IPS-NIHi7 (cell line): ENCODE results near the gene GUF1.
"Not testable (repeated sequence)": the region's sequence is repeated elsewhere in the genome, so short reads cannot be mapped to it uniquely, and the experiment has no call there.

ENCODE experiments used
- DNase-seq: peaks from one replicate; pipeline ENCODE4 v3.0.0; 2012; ENCODE audit warnings: mixed read lengths; ENCODE audit errors: extremely low spot score

Gene GUF1

GRCh38 chr4:44704673-44705072 lies 26.5 kb downstream of the GUF1 start:
- DNase-seq, result no peak

DNA sequence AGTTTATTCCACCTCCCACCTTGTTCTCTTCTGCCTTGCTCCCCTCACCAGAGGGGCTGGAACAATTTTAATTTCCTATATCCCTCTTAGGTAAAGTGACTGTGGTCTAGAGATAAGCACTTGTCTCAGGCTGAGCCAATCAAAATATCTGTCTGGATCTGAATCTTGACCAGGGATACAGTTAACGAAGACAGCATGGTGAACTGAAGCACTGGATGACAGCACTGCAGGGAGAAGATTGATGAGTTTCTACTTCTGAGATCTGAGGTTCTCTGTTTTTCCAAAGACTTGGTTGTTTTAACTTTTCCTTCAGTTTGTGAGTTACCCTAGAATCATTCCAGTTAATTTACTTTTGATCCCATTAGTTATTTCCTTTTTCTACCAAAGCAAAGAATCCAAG lies 34.9 kb downstream of the GUF1 start:
- DNase-seq, result no peak

DNA sequence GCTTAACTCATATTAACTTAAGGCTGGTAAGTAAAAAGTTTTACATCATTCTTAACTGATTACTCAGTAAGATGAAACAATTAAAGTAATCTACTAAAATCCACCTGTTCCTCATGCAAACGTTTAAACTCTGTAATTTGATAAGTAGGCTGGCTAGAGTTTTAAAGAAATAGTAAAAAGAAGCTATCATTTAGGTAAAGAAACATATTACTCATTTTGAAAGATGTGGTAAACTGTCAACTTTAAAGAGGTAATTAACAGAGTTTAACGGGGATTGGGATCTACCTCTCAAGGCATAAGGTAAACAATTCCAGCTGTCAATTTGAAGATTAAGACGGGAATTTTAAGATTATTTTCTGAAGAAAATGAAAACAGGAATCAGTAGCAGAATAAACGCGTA lies 38.4 kb downstream of the GUF1 start:
- DNase-seq, result no peak

GRCh38 chr4:44720371-44720770 lies 42.2 kb downstream of the GUF1 start:
- DNase-seq, result no peak

DNA sequence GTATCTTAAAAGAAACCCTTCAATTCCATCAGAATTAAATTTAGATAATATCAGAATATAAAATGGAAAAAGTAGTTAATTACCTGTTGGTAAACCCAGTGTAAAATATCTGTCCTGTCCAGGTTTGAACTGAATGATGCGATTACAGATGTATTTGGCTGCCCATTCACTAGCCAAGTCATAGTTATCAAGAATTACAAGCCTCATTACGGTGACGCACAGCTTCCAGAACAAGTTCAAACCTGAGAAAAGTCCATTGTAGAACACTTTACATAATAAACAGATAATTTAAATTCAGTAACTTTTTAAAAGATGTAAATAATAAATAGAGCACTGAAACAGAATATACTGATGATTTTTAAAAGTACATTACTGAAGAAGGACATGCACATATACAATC lies 43.8 kb downstream of the GUF1 start:
- no peak for DNase-seq

DNA sequence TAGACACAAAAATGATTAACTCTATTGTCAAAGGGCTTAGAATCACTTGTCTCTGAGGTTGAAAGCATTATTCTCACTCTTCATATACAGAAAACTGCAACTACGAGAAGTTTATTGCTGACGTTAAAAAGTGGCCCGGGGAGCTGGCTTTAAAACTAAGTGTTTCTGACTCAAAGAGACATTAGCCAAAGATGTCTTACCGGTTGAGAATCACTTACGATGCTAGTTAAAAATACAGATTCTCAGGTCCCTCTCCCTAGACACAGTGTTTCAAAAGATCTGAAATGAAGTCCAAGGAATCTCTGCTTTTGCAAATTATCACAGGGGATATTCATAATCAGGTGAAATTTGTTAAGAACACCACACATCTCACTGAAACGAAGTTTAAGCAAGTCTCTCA lies 46.9 kb downstream of the GUF1 start:
- no peak for DNase-seq

GRCh38 chr4:44725726-44726037 lies 47.5 kb downstream of the GUF1 start:
- no peak for DNase-seq

DNA sequence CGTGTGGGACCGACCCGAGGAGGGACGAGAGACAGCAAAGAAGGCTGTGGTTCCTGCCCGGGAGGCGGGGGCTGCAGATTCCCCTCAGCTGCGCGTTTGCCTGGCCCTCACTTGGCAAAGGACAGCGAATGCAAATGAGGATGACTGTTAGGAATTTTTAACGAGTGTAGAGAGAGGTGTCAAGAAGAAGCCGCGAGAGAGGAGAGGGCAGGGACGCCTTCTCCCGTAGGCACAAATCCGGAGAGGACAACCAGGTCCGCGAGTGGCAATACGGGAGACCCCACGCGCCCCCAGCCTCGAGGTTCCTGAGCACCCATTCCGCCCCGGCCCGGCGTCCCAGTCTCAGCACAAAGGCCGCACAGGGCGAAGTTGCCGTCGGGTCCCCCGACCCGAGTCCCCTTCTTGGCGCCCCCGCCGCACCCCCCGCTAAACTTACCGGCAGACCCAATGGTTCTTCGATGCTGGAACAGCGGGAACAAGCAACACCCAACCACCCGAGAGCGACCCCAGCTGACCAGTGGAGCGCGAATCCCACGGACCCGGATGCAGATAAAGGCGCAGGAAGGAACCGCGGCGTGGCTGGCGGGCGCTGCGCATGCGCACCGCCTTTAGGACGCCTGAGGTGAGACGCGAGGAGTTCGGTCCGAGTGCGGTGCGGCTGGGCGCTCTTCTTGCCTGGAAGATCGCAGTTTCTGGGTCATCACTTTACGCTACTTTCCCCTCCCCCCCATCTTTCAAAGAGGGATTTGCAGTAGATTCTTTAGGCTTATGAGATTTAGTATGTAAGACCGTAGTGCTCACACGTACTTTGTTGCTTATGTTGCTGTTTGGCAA lies 48.0 kb downstream of the GUF1 start, which contains the start of gene GNPDA2:
TSS of gene GNPDA2 (minus strand) at position 519 of the 834 bp plus-strand sequence. CDS start 4,349 bp downstream, outside the sequence.
- DNase-seq, result peak; percentile 79

DNA sequence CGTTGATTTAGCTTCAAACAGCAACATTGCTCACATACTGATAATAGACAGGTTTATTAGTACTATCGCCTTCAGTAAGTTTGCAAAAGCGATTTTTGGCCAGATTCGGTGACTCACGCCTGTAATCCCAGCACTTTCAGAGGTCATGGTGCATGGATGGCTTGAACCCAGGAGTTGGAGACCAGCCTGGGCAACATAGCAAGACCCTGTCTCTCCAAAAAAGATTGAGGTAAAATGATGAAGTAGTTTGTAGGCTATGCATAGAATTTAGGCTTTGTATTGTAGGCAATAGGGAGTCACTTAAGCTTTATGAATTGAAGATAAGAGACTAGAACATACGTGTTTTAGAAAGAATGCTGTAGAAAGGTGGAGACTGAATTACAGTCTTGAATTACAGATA lies 49.3 kb downstream of the GUF1 start:
- no peak for DNase-seq

- not testable (repeated sequence) for DNase-seq
Observed at GRCh38 chr4:44728694-44729093, 50.5 kb downstream of the GUF1 start.

- no peak for DNase-seq
Observed at GRCh38 chr4:44736900-44737299, 58.7 kb downstream of the GUF1 start.

DNA sequence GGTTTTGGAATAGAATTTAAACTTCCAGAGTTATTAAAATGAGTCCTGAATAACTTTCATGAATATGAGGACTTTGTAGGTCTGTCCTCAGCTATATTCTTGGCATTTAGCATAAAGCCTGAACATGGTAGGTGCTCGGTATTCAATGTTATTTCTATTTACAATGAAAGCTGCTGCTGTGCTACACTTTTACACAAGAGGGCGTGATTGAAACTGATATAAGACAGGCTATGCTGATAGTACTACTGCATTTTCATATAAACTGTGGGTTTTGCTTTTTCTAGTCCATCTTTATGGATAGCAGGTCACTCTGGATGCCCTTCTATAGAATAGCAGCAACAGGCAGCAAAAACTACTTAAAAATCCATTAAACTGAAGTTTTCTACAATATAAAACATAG lies 60.4 kb downstream of the GUF1 start:
- DNase-seq, result no peak

GRCh38 chr4:44740201-44740600 lies 62.0 kb downstream of the GUF1 start:
- DNase-seq, result no peak
